Measurements from ENCODE around the gene ENPP1. TPM values are rescaled to one million over a fixed set of nuclear protein-coding genes. Genes with fewer than 3 reads are reported as not detected.
"Not testable (repeated sequence)": the region's sequence is repeated elsewhere in the genome, so short reads cannot be mapped to it uniquely, and the experiment has no call there.

Gene ENPP1
- total RNA-seq, 6 experiments from 2014 or later, result 27.5 to 61.6 (median 45.6) TPM

- TF ChIP-seq CTCF (IDR thresholded peaks at IDR 0.05), result no peak
- TF ChIP-seq POLR2A (IDR thresholded peaks at IDR 0.05), result no peak
- DNase-seq (no peak), ATAC-seq (no peak)
- intact Hi-C loops (cut with DNase I), result no loop called here
- Histone ChIP-seq H3K9me3 (no peaks in the 10 kb centered on the region), H3K27ac (no peak overlapping the region), H3K4me3 (no peak overlapping the region), H3K36me3 (no peaks in the 10 kb centered on the region), H3K4me1 (peaks cover 0 to 9% (median 2%) of the 10 kb centered on the region in 4 donors), H3K27me3 (no peaks in the 10 kb centered on the region)
These were observed 92.4 kb downstream of the ENPP1 start for GRCh38 chr6:131900231-131900630.

GRCh38 chr6:131901326-131901873 is 93.6 kb downstream of the ENPP1 start:
- 82% methylated on average over 4 of the region's 5 CpGs for WGBS (ENCODE audit: insufficient coverage, low coverage, low lambda C conversion rate, missing lambda C conversion rate)
- H3K4me3 ChIP-seq; H3K9me3 ChIP-seq; ATAC-seq; intact Hi-C loops (cut with DNase I); DNase-seq; H3K27me3 ChIP-seq; H3K36me3 ChIP-seq; H3K4me1 ChIP-seq; H3K27ac ChIP-seq: not testable (repeated sequence)

DNA sequence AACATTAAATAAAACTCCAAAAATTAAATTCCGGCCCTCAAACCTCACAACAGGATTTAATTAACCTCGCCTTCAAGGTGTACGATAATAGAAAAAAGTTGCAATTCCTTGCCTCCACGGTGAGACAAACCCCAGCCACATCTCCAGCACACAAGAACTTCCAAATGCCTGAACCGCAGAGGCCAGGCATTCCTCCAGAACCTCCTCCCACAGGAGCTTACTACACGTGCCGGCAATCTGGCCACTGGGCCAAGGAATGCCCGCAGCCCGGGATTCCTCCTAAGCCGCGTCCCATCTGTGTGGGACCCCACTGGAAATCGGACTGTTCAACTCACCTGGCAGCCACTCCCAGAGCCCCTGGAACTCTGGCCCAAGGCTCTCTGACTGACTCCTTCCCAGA is 95.9 kb downstream of the ENPP1 start:
- intact Hi-C loops (cut with DNase I); H3K27me3 ChIP-seq; H3K27ac ChIP-seq; H3K9me3 ChIP-seq; H3K4me1 ChIP-seq; DNase-seq; ATAC-seq; H3K36me3 ChIP-seq; H3K4me3 ChIP-seq: not testable (repeated sequence)
- WGBS (ENCODE audit: insufficient coverage, low coverage, low lambda C conversion rate, missing lambda C conversion rate), result 87% methylated on average over 5 of the region's 12 CpGs

DNA sequence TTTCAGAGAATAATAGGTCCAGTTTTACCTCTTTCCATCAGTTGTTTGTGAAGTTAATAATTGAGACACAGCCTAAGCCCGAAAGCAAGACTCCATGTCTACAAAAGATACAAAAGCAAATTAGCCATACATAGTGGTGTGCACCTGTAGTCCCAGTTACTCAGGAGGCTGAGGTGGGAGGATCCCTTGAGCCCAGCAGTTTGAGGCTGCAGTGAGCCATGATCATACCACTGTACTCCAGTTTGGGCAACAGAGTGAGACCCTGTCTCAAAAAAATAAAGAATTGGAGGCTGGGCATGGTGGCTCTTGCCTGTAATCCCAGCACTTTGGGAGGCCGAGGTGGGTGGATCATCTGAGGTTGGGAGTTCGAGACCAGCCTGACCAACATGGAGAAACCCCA is 101.0 kb downstream of the ENPP1 start:
- ATAC-seq; H3K4me1 ChIP-seq; intact Hi-C loops (cut with DNase I); H3K9me3 ChIP-seq; H3K4me3 ChIP-seq; H3K27ac ChIP-seq; DNase-seq; H3K27me3 ChIP-seq; H3K36me3 ChIP-seq: not testable (repeated sequence)
- WGBS (ENCODE audit: insufficient coverage, low coverage, low lambda C conversion rate, missing lambda C conversion rate), result 100% methylated on average over 1 of the region's 3 CpGs

- Histone ChIP-seq H3K36me3 (no peaks in the 10 kb centered on the region), H3K4me3 (no peak overlapping the region), H3K27ac (no peak overlapping the region), H3K4me1 (no peaks in the 10 kb centered on the region), H3K9me3 (no peaks in the 10 kb centered on the region), H3K27me3 (no peaks in the 10 kb centered on the region)
- peak in 2 of 3 donors; percentile 51 to 74 for DNase-seq
- 49% methylated on average over 4 of the region's 4 CpGs for WGBS (ENCODE audit: insufficient coverage, low coverage, low lambda C conversion rate, missing lambda C conversion rate)
- no peak for TF ChIP-seq POLR2A (IDR thresholded peaks at IDR 0.05)
- peak; percentile 87 to 92 (median 89) for TF ChIP-seq CTCF (IDR thresholded peaks at IDR 0.05)
- intact Hi-C loops (cut with DNase I), result loop anchor here in 1 of 2 donors (10.0 kb wide), 1 partner anchor 125 kb away; no protein-coding TSS in a partner anchor
- ATAC-seq, result peak; percentile 89 to 94 (median 92)
These were observed 101.8 kb downstream of the ENPP1 start for GRCh38 chr6:131909408-131910218.

DNA sequence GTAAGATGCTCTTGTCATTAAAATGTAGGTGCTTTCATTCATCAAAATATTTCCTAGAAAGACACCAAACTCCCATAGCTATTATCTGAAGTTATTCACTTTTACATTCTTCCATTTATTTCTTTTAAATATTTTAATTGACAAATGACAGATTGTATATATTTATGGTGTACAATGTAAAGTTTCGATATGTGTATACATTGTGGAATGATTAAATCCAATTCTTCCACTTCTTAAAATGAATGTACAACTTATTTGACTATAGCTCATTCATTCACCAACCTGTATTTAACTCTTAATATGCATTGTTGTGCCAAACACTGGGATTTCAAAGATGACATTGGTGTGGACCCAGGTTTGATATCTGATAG is 102.4 kb downstream of the ENPP1 start:
- Histone ChIP-seq H3K36me3 (no peaks in the 10 kb centered on the region), H3K4me3 (no peak overlapping the region), H3K9me3 (no peaks in the 10 kb centered on the region), H3K27ac (no peak overlapping the region), H3K4me1 (no peaks in the 10 kb centered on the region), H3K27me3 (no peaks in the 10 kb centered on the region)
- DNase-seq (no peak), ATAC-seq (no peak)
- 94% methylated on average over 1 of the region's 1 CpG for whole genome bisulfite sequencing (ENCODE audit: insufficient coverage, low coverage, low lambda C conversion rate, missing lambda C conversion rate)
- intact Hi-C loops (cut with DNase I), result loop anchor here in 1 of 2 donors (10.0 kb wide), 1 partner anchor 125 kb away; no protein-coding TSS in a partner anchor
- no peak for TF ChIP-seq CTCF (IDR thresholded peaks at IDR 0.05)
- TF ChIP-seq POLR2A (IDR thresholded peaks at IDR 0.05), result no peak
